Measurements from ENCODE around the gene ACER2. TPM values are rescaled to one million over a fixed set of nuclear protein-coding genes. Genes with fewer than 3 reads are reported as not detected.

ACER2 gene
- total RNA-seq, 1 donor from 2014 or later, result 9.6 TPM

GRCh38 chr9:19440376-19440775 is 31.6 kb downstream of the ACER2 start:
- no peak for DNase-seq (ENCODE audit: low spot score)
- no peaks in the 10 kb centered on the region for H3K9me3 Mint-ChIP-seq (ENCODE audit: unreplicated experiment)
- no peak overlapping the region for H3K27ac Mint-ChIP-seq (ENCODE audit: unreplicated experiment)
- no peak for TF ChIP-seq CTCF (IDR thresholded peaks at IDR 0.05; ENCODE audit: unreplicated experiment)
- peaks cover 27% of the 10 kb centered on the region for H3K36me3 Mint-ChIP-seq (ENCODE audit: low read depth, unreplicated experiment)
- peaks cover 7% of the 10 kb centered on the region for H3K27me3 Mint-ChIP-seq (ENCODE audit: unreplicated experiment)
- peaks cover 8% of the 10 kb centered on the region for H3K4me1 Mint-ChIP-seq (ENCODE audit: unreplicated experiment)
- H3K4me3 Mint-ChIP-seq (ENCODE audit: unreplicated experiment), result no peak overlapping the region

- TF ChIP-seq CTCF (IDR thresholded peaks at IDR 0.05; ENCODE audit: unreplicated experiment), result no peak
- no peaks in the 10 kb centered on the region for H3K9me3 Mint-ChIP-seq (ENCODE audit: unreplicated experiment)
- H3K4me1 Mint-ChIP-seq (ENCODE audit: unreplicated experiment), result peaks cover 14% of the 10 kb centered on the region
- peaks cover 33% of the 10 kb centered on the region for H3K36me3 Mint-ChIP-seq (ENCODE audit: low read depth, unreplicated experiment)
- peaks cover 8% of the 10 kb centered on the region for H3K27me3 Mint-ChIP-seq (ENCODE audit: unreplicated experiment)
- H3K27ac Mint-ChIP-seq (ENCODE audit: unreplicated experiment), result no peak overlapping the region
- H3K4me3 Mint-ChIP-seq (ENCODE audit: unreplicated experiment), result no peak overlapping the region
- DNase-seq (ENCODE audit: low spot score), result no peak
Measured at GRCh38 chr9:19440823-19441580, 32.2 kb downstream of the ACER2 start.

GRCh38 chr9:19441730-19442129 is 32.9 kb downstream of the ACER2 start:
- no peak for DNase-seq (ENCODE audit: low spot score)
- Mint-ChIP-seq H3K27ac (ENCODE audit: unreplicated experiment) (no peak overlapping the region), H3K4me3 (ENCODE audit: unreplicated experiment) (no peak overlapping the region), H3K27me3 (ENCODE audit: unreplicated experiment) (peaks cover 8% of the 10 kb centered on the region), H3K36me3 (ENCODE audit: low read depth, unreplicated experiment) (peaks cover 30% of the 10 kb centered on the region), H3K4me1 (ENCODE audit: unreplicated experiment) (peaks cover 14% of the 10 kb centered on the region), H3K9me3 (ENCODE audit: unreplicated experiment) (no peaks in the 10 kb centered on the region)
- no peak for TF ChIP-seq CTCF (IDR thresholded peaks at IDR 0.05; ENCODE audit: unreplicated experiment)

DNA sequence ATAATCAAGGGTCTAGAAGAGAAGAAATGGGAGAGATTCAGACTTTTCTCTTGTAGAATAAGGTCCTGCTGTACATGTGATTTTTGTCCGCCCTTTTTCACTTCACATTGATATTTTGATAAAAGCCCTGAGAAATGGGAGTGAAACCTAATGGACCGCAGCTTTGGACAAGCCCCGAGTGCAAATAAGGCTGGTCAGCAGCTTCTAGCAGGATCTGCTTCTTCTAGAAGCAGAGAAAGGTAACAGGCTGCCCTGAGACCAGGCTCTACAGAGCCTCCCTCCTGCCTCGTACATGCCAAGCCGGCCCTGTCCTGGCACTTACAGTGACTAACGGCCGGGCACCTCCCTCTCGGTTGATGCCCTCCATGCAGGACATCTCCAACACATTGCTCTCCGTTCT is 33.4 kb downstream of the ACER2 start:
- peaks cover 27% of the 10 kb centered on the region for H3K36me3 Mint-ChIP-seq (ENCODE audit: low read depth, unreplicated experiment)

More for the DNA sequence above, 33.4 kb downstream of the ACER2 start:
- DNase-seq (ENCODE audit: low spot score), result no peak
- Mint-ChIP-seq H3K4me3 (ENCODE audit: unreplicated experiment) (no peak overlapping the region), H3K9me3 (ENCODE audit: unreplicated experiment) (no peaks in the 10 kb centered on the region), H3K4me1 (ENCODE audit: unreplicated experiment) (peaks cover 14% of the 10 kb centered on the region), H3K27ac (ENCODE audit: unreplicated experiment) (no peak overlapping the region), H3K27me3 (ENCODE audit: unreplicated experiment) (peaks cover 8% of the 10 kb centered on the region)
- no peak for TF ChIP-seq CTCF (IDR thresholded peaks at IDR 0.05; ENCODE audit: unreplicated experiment)
